Cardiac muscle cell (in vitro differentiated cells and primary cell): ENCODE data around the gene TBRG4. TPM values are rescaled to one million over a fixed set of nuclear protein-coding genes. Genes with fewer than 3 reads are reported as not detected.
A peak's percentile ranks its signal among the peaks of the same experiment; 100 is the strongest.

Experiments
- DNase-seq, 2 donors: peaks; one replicate each; pipeline versions ENCODE4 v3.0.0 to v3.0.0-alpha.2; 2010 to 2017; ENCODE audit warnings: low read depth in 1 of 2, low spot score in 1 of 2
- H3K27ac ChIP-seq: fragments of 200-600 bp; sonication (generic); 2 replicates; pipeline ENCODE4 v1.5.1; 2016
- H3K27me3 ChIP-seq: fragments of 200-600 bp; sonication (generic); 2 replicates; pipeline ENCODE4 v1.6.0; 2016; ENCODE audit warnings: control low read depth
- H3K36me3 ChIP-seq: fragments of 200-600 bp; sonication (generic); 2 replicates; pipeline ENCODE4 v1.5.1; 2016; ENCODE audit warnings: control low read depth
- H3K4me1 ChIP-seq: fragments of 200-600 bp; sonication (generic); 2 replicates; pipeline ENCODE4 v1.8.1; 2017; ENCODE audit warnings: low read depth, mild to moderate bottlenecking, mixed run types
- H3K4me3 ChIP-seq: fragments of 200-600 bp; sonication (generic); 2 replicates; pipeline ENCODE4 v1.5.1; 2016; ENCODE audit warnings: mild to moderate bottlenecking
- H3K9me3 ChIP-seq: fragments of 200-600 bp; sonication (generic); 2 replicates; pipeline ENCODE4 v1.5.1; 2017; ENCODE audit warnings: low read depth, mild to moderate bottlenecking, control low read depth
- polyA plus RNA-seq: library from polyadenylated mRNA; unstranded; fragments of >200 nt; fragmentation: Nextera tagmentation; extraction: Ambion mirVana; gene quantifications from 2 replicates; pipeline ENCODE4 v1.2.1, GENCODE V29; 2016
- total RNA-seq: library from RNA; depleted of rRNA; stranded (reverse); fragments of >200 nt; gene quantifications from 2 replicates; pipeline ENCODE4 v1.2.3, GENCODE V29; 2016
- TF ChIP-seq, protein P1 (sequence below): IDR thresholded peaks from 2 replicates; pipeline ENCODE4 v1.5.1; 2012; ENCODE audit warnings: low read depth, mild to moderate bottlenecking, low read length

Gene TBRG4
- total and polyA plus RNA-seq, 2 experiments from 2014 or later = 67.9 to 74.4 TPM

DNA sequence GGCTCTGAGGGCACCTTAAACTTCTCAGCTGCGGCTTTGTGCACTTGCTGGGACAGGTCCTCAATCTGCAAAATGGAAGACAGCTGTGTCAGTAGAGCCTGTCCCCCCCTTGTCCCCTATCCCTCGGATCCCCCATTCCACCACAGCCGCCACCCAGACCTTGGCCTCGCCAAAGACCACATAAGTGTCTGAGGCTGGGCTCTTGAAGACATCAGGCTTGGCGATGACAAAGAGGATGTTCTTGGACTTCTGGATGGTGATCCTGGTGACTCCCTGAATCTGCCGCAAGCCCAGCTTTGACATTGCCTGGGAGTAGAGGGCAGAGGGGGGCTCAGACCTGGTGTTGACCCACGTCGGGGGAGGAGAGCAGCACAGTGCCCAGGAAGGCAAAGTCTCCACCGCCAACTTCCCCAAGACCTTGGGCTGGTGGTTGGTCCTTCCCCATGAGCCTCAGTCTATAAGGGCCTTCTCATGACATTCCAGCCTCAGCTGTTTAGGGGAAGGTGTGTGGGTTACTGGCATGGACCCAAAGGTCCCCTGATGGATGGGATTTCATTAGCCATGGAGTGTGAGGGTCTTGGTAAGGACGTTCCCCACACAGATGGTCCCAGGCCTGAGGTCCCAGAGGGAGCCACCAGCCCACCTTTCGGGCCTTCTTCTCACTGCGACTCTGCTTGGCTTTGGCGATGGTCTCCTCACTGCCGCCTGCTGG lies 30.4 kb downstream of the TBRG4 start:
- TF ChIP-seq, protein P1, sequence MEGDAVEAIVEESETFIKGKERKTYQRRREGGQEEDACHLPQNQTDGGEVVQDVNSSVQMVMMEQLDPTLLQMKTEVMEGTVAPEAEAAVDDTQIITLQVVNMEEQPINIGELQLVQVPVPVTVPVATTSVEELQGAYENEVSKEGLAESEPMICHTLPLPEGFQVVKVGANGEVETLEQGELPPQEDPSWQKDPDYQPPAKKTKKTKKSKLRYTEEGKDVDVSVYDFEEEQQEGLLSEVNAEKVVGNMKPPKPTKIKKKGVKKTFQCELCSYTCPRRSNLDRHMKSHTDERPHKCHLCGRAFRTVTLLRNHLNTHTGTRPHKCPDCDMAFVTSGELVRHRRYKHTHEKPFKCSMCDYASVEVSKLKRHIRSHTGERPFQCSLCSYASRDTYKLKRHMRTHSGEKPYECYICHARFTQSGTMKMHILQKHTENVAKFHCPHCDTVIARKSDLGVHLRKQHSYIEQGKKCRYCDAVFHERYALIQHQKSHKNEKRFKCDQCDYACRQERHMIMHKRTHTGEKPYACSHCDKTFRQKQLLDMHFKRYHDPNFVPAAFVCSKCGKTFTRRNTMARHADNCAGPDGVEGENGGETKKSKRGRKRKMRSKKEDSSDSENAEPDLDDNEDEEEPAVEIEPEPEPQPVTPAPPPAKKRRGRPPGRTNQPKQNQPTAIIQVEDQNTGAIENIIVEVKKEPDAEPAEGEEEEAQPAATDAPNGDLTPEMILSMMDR = no peak
- Histone ChIP-seq H3K36me3 (peaks cover under 1% of the 10 kb centered on the region), H3K9me3 (no peaks in the 10 kb centered on the region), H3K4me3 (no peak overlapping the region), H3K27me3 (no peaks in the 10 kb centered on the region), H3K27ac (no peak overlapping the region), H3K4me1 (no peaks in the 10 kb centered on the region)
- DNase-seq = no peak

DNA sequence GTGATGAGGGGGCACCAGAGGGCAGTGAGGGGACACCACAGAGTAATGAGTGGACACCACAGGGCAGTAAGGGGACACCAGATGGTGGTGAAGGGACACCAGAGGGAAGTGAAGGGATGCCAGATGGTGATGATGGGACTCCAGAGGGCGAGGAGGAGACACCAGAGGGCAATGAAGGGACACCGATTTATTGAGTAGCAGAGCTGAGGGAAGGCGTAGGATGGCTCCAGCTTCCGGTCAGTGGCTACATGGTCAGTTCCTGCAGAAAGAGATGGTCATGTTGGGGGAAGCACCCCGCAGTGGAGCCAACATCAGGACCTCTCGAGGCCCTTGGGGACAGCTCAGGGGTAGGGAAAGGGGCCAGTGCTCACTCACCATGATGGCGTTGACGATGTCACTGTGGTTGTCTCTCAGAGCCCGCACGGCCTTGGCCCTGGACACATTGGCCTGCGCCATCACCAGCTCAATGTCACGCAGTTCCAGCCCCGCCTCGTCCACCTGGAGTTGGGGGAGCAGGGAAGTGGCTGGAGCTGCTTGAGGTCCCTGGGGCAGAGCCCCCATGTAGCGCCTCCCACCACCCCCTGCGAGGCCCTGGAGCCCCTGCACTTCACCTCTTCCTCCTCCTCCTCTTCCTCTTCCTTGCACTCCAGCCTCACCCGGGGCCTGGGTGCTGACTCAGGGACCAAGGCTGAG lies 31.1 kb downstream of the TBRG4 start:
- H3K4me1 ChIP-seq = no peaks in the 10 kb centered on the region
- no peak overlapping the region for H3K4me3 ChIP-seq
- no peaks in the 10 kb centered on the region for H3K27me3 ChIP-seq
- TF ChIP-seq, protein P1 = no peak
- H3K27ac ChIP-seq = no peak overlapping the region
- DNase-seq = peak in 1 of 2 donors; percentile 15
- H3K36me3 ChIP-seq = peaks cover 4% of the 10 kb centered on the region
- no peaks in the 10 kb centered on the region for H3K9me3 ChIP-seq

DNA sequence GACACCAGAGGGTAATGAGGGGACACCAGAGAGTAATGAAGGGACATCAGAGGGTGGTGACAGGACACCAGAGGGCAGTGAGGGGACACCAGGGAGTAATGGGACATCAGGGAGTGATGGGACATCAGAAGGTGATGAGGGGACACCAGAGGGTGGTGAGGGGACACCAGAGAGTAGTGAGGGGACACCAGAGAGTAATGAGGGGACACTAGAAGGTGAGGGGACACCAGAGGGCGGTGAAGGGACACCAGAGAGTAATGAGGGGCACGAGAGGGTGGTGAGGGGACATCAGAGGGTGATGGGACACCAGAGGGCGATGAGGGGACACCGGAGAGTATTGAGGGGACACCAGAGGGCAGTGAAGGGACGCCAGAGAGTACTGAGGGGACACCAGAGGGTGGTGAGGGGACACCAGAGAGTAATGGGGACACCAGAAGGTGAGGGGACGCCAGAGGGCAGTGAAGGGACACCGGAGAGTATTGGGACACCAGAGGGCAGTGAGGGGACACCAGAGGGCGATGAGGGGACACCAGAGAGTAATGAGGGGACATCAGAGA lies 33.3 kb downstream of the TBRG4 start:
- TF ChIP-seq, protein P1 = no peak
- H3K27ac ChIP-seq = no peak overlapping the region
- H3K4me3 ChIP-seq = no peak overlapping the region
- H3K27me3 ChIP-seq = no peaks in the 10 kb centered on the region
- no peaks in the 10 kb centered on the region for H3K9me3 ChIP-seq
- no peaks in the 10 kb centered on the region for H3K4me1 ChIP-seq
- DNase-seq = no peak
- H3K36me3 ChIP-seq = peaks cover 14% of the 10 kb centered on the region

DNA sequence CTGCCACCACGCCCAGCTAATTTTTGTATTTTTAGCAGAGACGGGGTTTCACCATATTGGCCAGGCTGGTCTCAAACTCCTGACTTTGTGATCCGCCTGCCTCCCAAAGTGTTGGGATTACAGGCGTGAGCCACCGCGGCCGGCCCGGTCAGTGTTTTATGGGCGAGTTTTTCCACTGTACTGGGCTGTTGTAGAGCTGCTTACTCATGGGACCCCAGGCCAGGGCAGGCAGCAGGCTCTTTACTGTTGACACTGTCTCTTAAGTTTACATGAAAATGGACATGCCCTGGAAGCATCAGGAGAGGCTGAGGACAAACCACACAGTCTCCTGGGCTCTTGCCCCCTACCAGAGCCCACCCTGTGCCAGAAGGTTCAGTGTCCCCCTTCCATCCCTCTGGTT lies 33.9 kb downstream of the TBRG4 start:
- DNase-seq = no peak
- H3K27me3 ChIP-seq = no peaks in the 10 kb centered on the region
- H3K4me1 ChIP-seq = no peaks in the 10 kb centered on the region
- H3K9me3 ChIP-seq = no peaks in the 10 kb centered on the region
- H3K36me3 ChIP-seq = peaks cover 14% of the 10 kb centered on the region
- H3K4me3 ChIP-seq = no peak overlapping the region
- TF ChIP-seq, protein P1 = no peak
- H3K27ac ChIP-seq = no peak overlapping the region

DNA sequence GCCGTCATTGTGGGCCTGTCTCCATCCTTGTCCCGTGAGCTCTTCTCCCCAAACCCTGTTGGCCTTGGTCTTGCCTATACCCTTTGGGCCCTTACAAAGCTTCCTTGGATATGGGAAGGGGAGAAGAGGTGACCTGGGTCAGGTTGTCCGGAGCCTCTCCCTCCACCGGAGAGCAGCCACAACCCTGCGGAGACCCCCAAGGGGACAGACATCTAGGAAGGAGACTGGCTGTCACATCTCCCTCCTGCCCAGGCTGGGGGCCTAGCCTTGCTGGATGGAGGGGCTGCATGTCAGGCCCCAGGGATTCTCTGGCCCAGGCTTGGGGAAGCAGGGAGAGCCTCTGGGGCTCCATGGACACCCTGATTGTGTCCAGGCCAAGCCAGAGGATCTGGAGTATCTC lies 34.6 kb downstream of the TBRG4 start:
- Histone ChIP-seq H3K9me3 (no peaks in the 10 kb centered on the region), H3K27me3 (no peaks in the 10 kb centered on the region), H3K27ac (no peak overlapping the region), H3K4me1 (no peaks in the 10 kb centered on the region), H3K36me3 (peaks cover 14% of the 10 kb centered on the region), H3K4me3 (no peak overlapping the region)
- no peak for DNase-seq
- TF ChIP-seq, protein P1 = no peak
